OCI-LY1 (cell line): Measurements from ENCODE around the gene GBE1.

ENCODE experiments used
- H2AFZ ChIP-seq: fragments of 200-600 bp; sonication (generic), shearing (Covaris generic); 2 replicates; pipeline ENCODE4 v1.6.0; 2014; ENCODE audit warnings: antibody characterized with exemption, mild to moderate bottlenecking, low read length
- H3F3A ChIP-seq: fragments of 200-600 bp; sonication (generic), shearing (Covaris generic); 2 replicates; pipeline ENCODE4 v1.6.0; 2014; ENCODE audit warnings: mild to moderate bottlenecking, antibody characterized with exemption, low read length, moderate library complexity; ENCODE audit not compliant: insufficient read depth
- H3K27ac ChIP-seq: fragments of 200-600 bp; sonication (generic); 2 replicates; pipeline ENCODE4 v1.5.1; 2014; ENCODE audit warnings: low read length, mixed run types, mild to moderate bottlenecking, low read depth; ENCODE audit not compliant: poor library complexity, severe bottlenecking
- H3K27me3 ChIP-seq: fragments of 200-600 bp; sonication (generic); 2 replicates; pipeline ENCODE4 v1.6.0; 2014; ENCODE audit warnings: antibody characterized with exemption, mild to moderate bottlenecking, low read length, moderate library complexity; ENCODE audit not compliant: insufficient read depth
- H3K36me3 ChIP-seq: fragments of 200-600 bp; sonication (generic); 2 replicates; pipeline ENCODE4 v1.6.1; 2014; ENCODE audit warnings: mild to moderate bottlenecking, antibody characterized with exemption, low read length, moderate library complexity, mixed read lengths; ENCODE audit not compliant: insufficient read depth
- H3K4me1 ChIP-seq: fragments of 200-600 bp; sonication (generic); 2 replicates; pipeline ENCODE4 v1.5.1; 2014; ENCODE audit warnings: mild to moderate bottlenecking, low read length, moderate library complexity; ENCODE audit not compliant: insufficient read depth, severe bottlenecking
- H3K4me2 ChIP-seq: fragments of 200-600 bp; sonication (generic), shearing (Covaris generic); 2 replicates; pipeline ENCODE4 v1.6.1; 2014; ENCODE audit warnings: low read length
- H3K4me3 ChIP-seq: fragments of 200-600 bp; sonication (generic); 2 replicates; pipeline ENCODE4 v1.5.1; 2014; ENCODE audit warnings: low read length, low read depth, mild to moderate bottlenecking, mixed read lengths; ENCODE audit not compliant: poor library complexity, severe bottlenecking
- H3K79me2 ChIP-seq: fragments of 200-600 bp; shearing (Covaris generic); 2 replicates; pipeline ENCODE4 v1.6.1; 2016; ENCODE audit warnings: mixed run types, low read length, mixed read lengths; ENCODE audit not compliant: insufficient read depth
- H3K9ac ChIP-seq: fragments of 200-600 bp; sonication (generic), shearing (Covaris generic); 2 replicates; pipeline ENCODE4 v1.6.1; 2014; ENCODE audit warnings: mild to moderate bottlenecking, low read length, mixed read lengths
- H3K9me2 ChIP-seq: fragments of 200-600 bp; sonication (generic), shearing (Covaris generic); 2 replicates; pipeline ENCODE4 v1.6.1; 2014; ENCODE audit warnings: low read depth, mild to moderate bottlenecking, low read length, mixed read lengths
- H3K9me3 ChIP-seq: fragments of 200-600 bp; shearing (Covaris generic); 2 replicates; pipeline ENCODE4 v1.6.1; 2014; ENCODE audit warnings: low read length, mixed read lengths
- H4K20me1 ChIP-seq: fragments of 200-600 bp; sonication (generic), shearing (Covaris generic); 2 replicates; pipeline ENCODE4 v1.6.0; 2016; ENCODE audit warnings: mild to moderate bottlenecking, low read length; ENCODE audit not compliant: insufficient read depth
- EZH2 ChIP-seq: fragments of 200-600 bp; sonication (generic), shearing (Covaris generic); IDR thresholded peaks from 2 replicates; pipeline ENCODE4 v1.8.0; 2017; ENCODE audit warnings: borderline replicate concordance, mixed run types, mild to moderate bottlenecking, antibody characterized with exemption, low read length, moderate library complexity, mixed read lengths
- TF ChIP-seq, protein P1 (sequence below): fragments of 200-600 bp; sonication (generic), shearing (Covaris generic); IDR thresholded peaks from 2 replicates; pipeline ENCODE4 v1.5.1; 2017; ENCODE audit warnings: mild to moderate bottlenecking, antibody characterized with exemption, low read length, moderate library complexity, mixed read lengths

GBE1 gene

DNA sequence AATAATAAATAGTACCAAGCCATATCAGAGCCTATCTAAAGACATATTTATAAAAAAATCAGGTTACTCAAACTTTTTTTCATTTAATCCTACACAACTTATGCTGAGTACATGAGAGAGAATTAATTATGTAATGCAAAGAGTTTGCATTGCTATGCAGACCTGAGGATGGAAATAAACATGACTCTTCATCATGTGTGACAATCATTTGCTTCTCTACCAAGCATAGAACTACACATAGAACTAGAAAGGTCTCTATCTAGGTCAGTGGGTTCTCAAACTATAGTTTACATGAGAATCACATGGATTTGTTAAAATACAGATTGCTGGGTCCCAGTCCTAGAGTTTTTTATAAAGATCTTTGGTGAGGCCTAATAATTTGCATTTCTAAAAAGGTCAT lies 86.8 kb downstream of the GBE1 start:
- no peak overlapping the region for H2AFZ ChIP-seq
- H3K79me2 ChIP-seq = no peaks in the 10 kb centered on the region
- no peaks in the 10 kb centered on the region for H3K36me3 ChIP-seq
- no peak overlapping the region for H3K27ac ChIP-seq
- no peaks in the 10 kb centered on the region for H3K27me3 ChIP-seq
- no peaks in the 10 kb centered on the region for H3K9me2 ChIP-seq
- no peak overlapping the region for H3K9ac ChIP-seq
- H3K4me3 ChIP-seq = no peak overlapping the region
- TF ChIP-seq, protein P1, sequence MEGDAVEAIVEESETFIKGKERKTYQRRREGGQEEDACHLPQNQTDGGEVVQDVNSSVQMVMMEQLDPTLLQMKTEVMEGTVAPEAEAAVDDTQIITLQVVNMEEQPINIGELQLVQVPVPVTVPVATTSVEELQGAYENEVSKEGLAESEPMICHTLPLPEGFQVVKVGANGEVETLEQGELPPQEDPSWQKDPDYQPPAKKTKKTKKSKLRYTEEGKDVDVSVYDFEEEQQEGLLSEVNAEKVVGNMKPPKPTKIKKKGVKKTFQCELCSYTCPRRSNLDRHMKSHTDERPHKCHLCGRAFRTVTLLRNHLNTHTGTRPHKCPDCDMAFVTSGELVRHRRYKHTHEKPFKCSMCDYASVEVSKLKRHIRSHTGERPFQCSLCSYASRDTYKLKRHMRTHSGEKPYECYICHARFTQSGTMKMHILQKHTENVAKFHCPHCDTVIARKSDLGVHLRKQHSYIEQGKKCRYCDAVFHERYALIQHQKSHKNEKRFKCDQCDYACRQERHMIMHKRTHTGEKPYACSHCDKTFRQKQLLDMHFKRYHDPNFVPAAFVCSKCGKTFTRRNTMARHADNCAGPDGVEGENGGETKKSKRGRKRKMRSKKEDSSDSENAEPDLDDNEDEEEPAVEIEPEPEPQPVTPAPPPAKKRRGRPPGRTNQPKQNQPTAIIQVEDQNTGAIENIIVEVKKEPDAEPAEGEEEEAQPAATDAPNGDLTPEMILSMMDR = no peak
- TF ChIP-seq EZH2 = no peak
- H3K4me2 ChIP-seq = no peak overlapping the region
- H4K20me1 ChIP-seq = no peaks in the 10 kb centered on the region
- H3F3A ChIP-seq = no peaks in the 10 kb centered on the region
- H3K4me1 ChIP-seq = no peaks in the 10 kb centered on the region
- H3K9me3 ChIP-seq = no peaks in the 10 kb centered on the region

DNA sequence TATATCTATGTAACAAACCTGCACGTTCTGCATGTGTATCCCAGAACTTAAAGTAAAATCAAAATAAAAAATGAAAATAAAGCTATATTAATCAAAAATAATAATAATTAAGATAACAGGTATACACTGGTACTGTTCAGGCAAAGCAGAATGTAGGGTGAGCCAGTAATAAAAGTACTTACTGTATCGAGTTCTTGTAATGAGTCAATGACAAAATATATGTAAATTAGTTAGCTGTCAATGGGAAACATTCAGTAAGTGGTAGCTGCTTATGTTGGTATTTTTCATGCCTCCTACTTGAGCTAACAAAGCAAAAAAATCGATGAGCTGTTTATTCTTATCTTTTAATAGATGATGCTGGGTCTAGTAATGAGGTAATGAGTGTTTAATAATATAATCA lies 93.2 kb downstream of the GBE1 start:
- H3F3A ChIP-seq = no peaks in the 10 kb centered on the region
- H3K36me3 ChIP-seq = no peaks in the 10 kb centered on the region
- no peak overlapping the region for H3K27ac ChIP-seq
- no peaks in the 10 kb centered on the region for H3K27me3 ChIP-seq
- H3K4me2 ChIP-seq = no peak overlapping the region
- no peak overlapping the region for H3K9ac ChIP-seq
- no peak overlapping the region for H2AFZ ChIP-seq
- H3K9me2 ChIP-seq = no peaks in the 10 kb centered on the region
- no peaks in the 10 kb centered on the region for H3K9me3 ChIP-seq
- no peaks in the 10 kb centered on the region for H4K20me1 ChIP-seq
- no peaks in the 10 kb centered on the region for H3K4me1 ChIP-seq
- no peak overlapping the region for H3K4me3 ChIP-seq
- TF ChIP-seq, protein P1 = no peak
- no peak for TF ChIP-seq EZH2
- no peaks in the 10 kb centered on the region for H3K79me2 ChIP-seq

DNA sequence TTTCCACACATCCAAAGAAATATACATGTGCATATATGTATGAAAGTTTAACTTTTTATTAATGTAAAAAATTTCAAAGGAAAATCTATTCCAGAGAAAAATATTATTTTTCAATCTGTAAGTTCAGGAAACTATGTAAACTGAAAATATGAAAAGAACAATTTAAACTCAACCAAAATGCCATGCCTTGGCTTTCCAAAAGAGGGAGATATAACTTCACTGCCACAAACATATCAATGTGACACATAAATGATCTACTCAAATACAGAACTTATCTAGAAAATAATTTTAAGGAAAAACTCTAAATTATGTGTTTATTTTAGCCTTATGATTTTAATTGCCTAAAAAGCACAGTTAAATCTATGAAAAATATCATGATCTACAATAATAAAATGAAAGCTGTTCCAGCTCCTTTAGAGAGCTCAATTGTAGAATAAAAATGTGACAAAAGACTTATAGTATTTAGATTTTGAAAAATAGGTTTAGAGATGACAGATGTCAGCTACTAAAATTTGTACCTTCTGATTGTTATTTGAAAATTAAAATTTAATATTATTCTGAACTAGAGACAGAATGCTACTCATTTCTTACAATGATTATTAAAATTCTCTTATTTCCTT lies 94.8 kb downstream of the GBE1 start:
- no peaks in the 10 kb centered on the region for H3K9me3 ChIP-seq
- TF ChIP-seq, protein P1 = peak; percentile 66
- no peak for TF ChIP-seq EZH2
- no peak overlapping the region for H3K4me2 ChIP-seq
- no peak overlapping the region for H3K9ac ChIP-seq
- no peaks in the 10 kb centered on the region for H3K79me2 ChIP-seq
- no peak overlapping the region for H3K4me3 ChIP-seq
- no peaks in the 10 kb centered on the region for H3K9me2 ChIP-seq
- no peaks in the 10 kb centered on the region for H3K27me3 ChIP-seq
- H3K4me1 ChIP-seq = no peaks in the 10 kb centered on the region
- no peaks in the 10 kb centered on the region for H4K20me1 ChIP-seq
- no peak overlapping the region for H3K27ac ChIP-seq
- H3F3A ChIP-seq = no peaks in the 10 kb centered on the region
- H3K36me3 ChIP-seq = no peaks in the 10 kb centered on the region
- no peak overlapping the region for H2AFZ ChIP-seq
